HEK293 (cell line): Measurements from ENCODE around the gene HK3.

Experiments
- CTCF ChIA-PET: fragments of 350-600 bp; formaldehyde crosslinking; extraction: SDS; loops from one replicate; lab custom pipeline; 2021; ENCODE audit warnings: antibody characterized with exemption; lab: Yijun Ruan, JAX
- POLR2A ChIA-PET: fragments of 300-600 bp; formaldehyde crosslinking; extraction: SDS; loops from one replicate; lab custom pipeline; 2020; ENCODE audit warnings: antibody characterized with exemption, inconsistent platforms; lab: Yijun Ruan, JAX
- H3K27ac ChIP-seq: fragments of 200-500 bp; sonication (Bioruptor generic); 2 replicates; pipeline ENCODE4 v1.5.1; 2014; ENCODE audit warnings: low read depth, low read length, control low read depth, inconsistent platforms; ENCODE audit errors: extremely low read depth
- H3K36me3 ChIP-seq, 2 experiments: fragments of 200-500 bp in 1 of 2; sonication (Bioruptor generic) in 1 of 2; 1 replicate in 1 of 2; 2 replicates in 1 of 2; pipeline ENCODE4 v1.5.1; 2014 to 2017; ENCODE audit warnings: inconsistent platforms in 2 of 2, low read length in 2 of 2; ENCODE audit not compliant: control insufficient read depth in 2 of 2, insufficient read depth in 1 of 2
- H3K4me1 ChIP-seq: fragments of 200-500 bp; sonication (Bioruptor generic); 2 replicates; pipeline ENCODE4 v1.5.1; 2014; ENCODE audit warnings: mild to moderate bottlenecking, low read length, inconsistent platforms; ENCODE audit not compliant: control insufficient read depth, insufficient read depth
- H3K4me3 ChIP-seq: 2 replicates; pipeline ENCODE4 v1.5.1; 2011; ENCODE audit warnings: low read depth, mild to moderate bottlenecking, control low read depth, low read length, moderate library complexity
- H3K9me3 ChIP-seq: fragments of 200-500 bp; sonication (Bioruptor generic); 2 replicates; pipeline ENCODE4 v1.5.1; 2014; ENCODE audit warnings: low read depth, low read length, inconsistent platforms; ENCODE audit not compliant: control insufficient read depth, insufficient read depth
- BCL6B ChIP-seq: fragments of 450-650 bp; formaldehyde crosslinking; IDR thresholded peaks from 2 replicates; pipeline ENCODE4 v1.5.1; 2017; ENCODE audit warnings: missing biosample characterization, missing genetic modification characterization
- EGR2 ChIP-seq: fragments of 450-650 bp; formaldehyde crosslinking; IDR thresholded peaks from 2 replicates; pipeline ENCODE4 v1.5.1; 2016; ENCODE audit warnings: low read depth, missing biosample characterization, missing genetic modification characterization
- HOXC10 ChIP-seq: sonication (generic); formaldehyde crosslinking; IDR thresholded peaks from 2 replicates; pipeline ENCODE4 v1.8.1; 2023; ENCODE audit warnings: mild to moderate bottlenecking, missing genetic modification reagents
- MYNN ChIP-seq: fragments of 450-650 bp; formaldehyde crosslinking; IDR thresholded peaks from 2 replicates; pipeline ENCODE4 v1.5.1; 2016; ENCODE audit warnings: missing biosample characterization, missing genetic modification characterization, borderline replicate concordance
- MZF1 ChIP-seq: fragments of 450-650 bp; formaldehyde crosslinking; IDR thresholded peaks from 2 replicates; pipeline ENCODE4 v1.5.1; 2017; ENCODE audit warnings: missing biosample characterization, missing genetic modification characterization, borderline replicate concordance
- REPIN1 ChIP-seq: fragments of 450-650 bp; formaldehyde crosslinking; IDR thresholded peaks from 2 replicates; pipeline ENCODE4 v1.5.1; 2017; ENCODE audit warnings: missing biosample characterization, missing genetic modification characterization, low read depth
- SALL2 ChIP-seq: fragments of 450-650 bp; formaldehyde crosslinking; IDR thresholded peaks from 2 replicates; pipeline ENCODE4 v1.5.0; 2017; ENCODE audit warnings: missing biosample characterization, mild to moderate bottlenecking, missing genetic modification characterization, borderline replicate concordance
- ZEB2 ChIP-seq: fragments of 450-650 bp; formaldehyde crosslinking; IDR thresholded peaks from 2 replicates; pipeline ENCODE4 v1.5.1; 2016; ENCODE audit warnings: missing biosample characterization, missing genetic modification characterization
- ZFHX2 ChIP-seq: fragments of 450-650 bp; formaldehyde crosslinking; conservative IDR thresholded peaks from 2 replicates; pipeline ENCODE4 v1.5.1; 2016; ENCODE audit warnings: missing biosample characterization, missing genetic modification characterization
- ZNF132 ChIP-seq: fragments of 450-650 bp; formaldehyde crosslinking; IDR thresholded peaks from 2 replicates; pipeline ENCODE4 v1.5.1; 2017; ENCODE audit warnings: missing biosample characterization, missing genetic modification characterization, borderline replicate concordance
- ZNF140 ChIP-seq: fragments of 450-650 bp; formaldehyde crosslinking; IDR thresholded peaks from 2 replicates; pipeline ENCODE4 v1.5.1; 2016; ENCODE audit warnings: missing biosample characterization, missing genetic modification characterization
- ZNF221 ChIP-seq: fragments of 450-650 bp; formaldehyde crosslinking; IDR thresholded peaks from 2 replicates; pipeline ENCODE4 v1.5.1; 2017; ENCODE audit warnings: missing biosample characterization, missing genetic modification characterization, borderline replicate concordance
- ZNF302 ChIP-seq: fragments of 450-650 bp; formaldehyde crosslinking; IDR thresholded peaks from 2 replicates; pipeline ENCODE4 v1.5.1; 2016; ENCODE audit warnings: missing biosample characterization, missing genetic modification characterization, low read depth
- ZNF362 ChIP-seq: fragments of 450-650 bp; formaldehyde crosslinking; IDR thresholded peaks from 2 replicates; pipeline ENCODE4 v1.5.1; 2016; ENCODE audit warnings: missing biosample characterization, missing genetic modification characterization
- ZNF571 ChIP-seq: fragments of 450-650 bp; formaldehyde crosslinking; IDR thresholded peaks from 2 replicates; pipeline ENCODE4 v1.5.0; 2017; ENCODE audit warnings: missing biosample characterization, missing genetic modification characterization
- ZNF76 ChIP-seq: fragments of 450-650 bp; formaldehyde crosslinking; IDR thresholded peaks from 2 replicates; pipeline ENCODE4; 2016; ENCODE audit warnings: low read depth, missing biosample characterization, missing genetic modification characterization, borderline replicate concordance
- ZNF791 ChIP-seq: fragments of 450-650 bp; formaldehyde crosslinking; IDR thresholded peaks from 2 replicates; pipeline ENCODE4 v1.5.1; 2016; ENCODE audit warnings: missing biosample characterization, missing genetic modification characterization
- ZSCAN30 ChIP-seq: fragments of 450-650 bp; IDR thresholded peaks from 2 replicates; pipeline ENCODE4 v1.5.1; 2018; ENCODE audit warnings: missing biosample characterization, mild to moderate bottlenecking, missing genetic modification characterization, moderate library complexity

The HK3 gene

GRCh38 chr5:176888016-176888864, 10.9 kb downstream of the HK3 start:
- H3K27ac ChIP-seq: no peak overlapping the region
- no peak for TF ChIP-seq ZNF221
- TF ChIP-seq, all 188 proteins: peak for 0
- H3K36me3 ChIP-seq: no peaks in the 10 kb centered on the region
- CTCF ChIA-PET: no interaction called here
- no peaks in the 10 kb centered on the region for H3K9me3 ChIP-seq
- POLR2A ChIA-PET: no interaction called here
- H3K4me1 ChIP-seq: no peaks in the 10 kb centered on the region
- no peak overlapping the region for H3K4me3 ChIP-seq

GRCh38 chr5:176887252-176887849, 11.8 kb downstream of the HK3 start:
- CTCF ChIA-PET: interaction anchor here (1.5 kb wide), 1 partner anchor 8 kb away, joined by 3 read pairs; no protein-coding TSS in a partner anchor
- TF ChIP-seq MYNN (tag by site-specific recombination): no peak
- TF ChIP-seq ZNF132 (tag by site-specific recombination): no peak
- no peak for TF ChIP-seq ZNF362 (tag by site-specific recombination)
- TF ChIP-seq REPIN1: no peak
- no peak for TF ChIP-seq ZNF76 (tag by site-specific recombination)
- TF ChIP-seq HOXC10 (CRISPR knock-in tag): no peak
- no peak for TF ChIP-seq BCL6B
- TF ChIP-seq ZNF140 (tag by site-specific recombination): no peak
- TF ChIP-seq, all 188 proteins: peak for 0
- Histone ChIP-seq H3K27ac (no peak overlapping the region), H3K36me3 (no peaks in the 10 kb centered on the region), H3K9me3 (no peaks in the 10 kb centered on the region), H3K4me3 (no peak overlapping the region), H3K4me1 (no peaks in the 10 kb centered on the region)
- POLR2A ChIA-PET: no interaction called here

GRCh38 chr5:176886336-176887251, 12.6 kb downstream of the HK3 start:
- TF ChIP-seq EGR2 (tag by site-specific recombination): peak; percentile 23; the same call in 1 of the 2 replicates
- no peak for TF ChIP-seq ZNF791
- TF ChIP-seq ZNF302 (tag by site-specific recombination): no peak
- TF ChIP-seq MZF1 (tag by site-specific recombination): no peak
- TF ChIP-seq ZEB2 (tag by site-specific recombination): no peak
- no peak for TF ChIP-seq ZSCAN30 (tag by site-specific recombination)
- no peak for TF ChIP-seq SALL2 (tag by site-specific recombination)
- TF ChIP-seq ZFHX2 (tag by site-specific recombination): 0 out of 2 replicates have a peak, but pooled peaks have one; percentile 25
- TF ChIP-seq ZNF571 (tag by site-specific recombination): no peak
- TF ChIP-seq, all 188 proteins: peak for 2
- H3K9me3 ChIP-seq: no peaks in the 10 kb centered on the region
- ChIA-PET POLR2A (no interaction called here), CTCF (interaction anchor here (0.6 to 1.5 kb wide), 4 partner anchors 9 to 228 kb away, joined by 3 to 4 read pairs (median 3); no protein-coding TSS in a partner anchor)
- H3K4me3 ChIP-seq: no peak overlapping the region
- H3K27ac ChIP-seq: no peak overlapping the region
- no peaks in the 10 kb centered on the region for H3K36me3 ChIP-seq
- H3K4me1 ChIP-seq: no peaks in the 10 kb centered on the region
